WTC11 (cell line): ENCODE results near the gene CLEC7A. TPM values are rescaled to one million over a fixed set of nuclear protein-coding genes. Genes with fewer than 3 reads are reported as not detected.

Experiments used
- ATAC-seq: fragments of 200-7000 bp; cut with Tn5 transposase; 2 replicates; pipeline ENCODE4 v1.10.0; 2021; ENCODE audit warnings: mild to moderate bottlenecking, moderate library complexity
- CTCF ChIA-PET: fragments of 300-600 bp; sonication (Branson Sonifier 250); formaldehyde crosslinking; loops from one replicate; lab custom pipeline; 2021; ENCODE audit warnings: antibody characterized with exemption; lab: Charles Lee
- POLR2A ChIA-PET: fragments of 350-600 bp; sonication (Branson Sonifier 250); formaldehyde crosslinking; loops from one replicate; lab custom pipeline; 2021; ENCODE audit warnings: antibody characterized with exemption; lab: Charles Lee
- DNase-seq: peaks from one replicate; pipeline ENCODE4 v3.0.0; 2021; ENCODE audit warnings: low spot score
- H3K27ac Mint-ChIP-seq: 2 replicates; pipeline ENCODE4 v1.8.0; 2021; ENCODE audit warnings: mixed read lengths
- H3K27me3 Mint-ChIP-seq: 2 replicates; pipeline ENCODE4 v1.8.0; 2021; ENCODE audit warnings: low read depth, mild to moderate bottlenecking, moderate library complexity, mixed read lengths
- H3K36me3 Mint-ChIP-seq: 2 replicates; pipeline ENCODE4 v1.8.0; 2021; ENCODE audit warnings: mixed read lengths
- H3K4me1 Mint-ChIP-seq: 2 replicates; pipeline ENCODE4 v1.8.0; 2022; ENCODE audit warnings: mixed read lengths
- H3K4me3 Mint-ChIP-seq: 2 replicates; pipeline ENCODE4 v1.8.0; 2021; ENCODE audit warnings: mild to moderate bottlenecking, moderate library complexity, mixed read lengths
- H3K9me3 Mint-ChIP-seq: 2 replicates; pipeline ENCODE4 v1.8.0; 2021; ENCODE audit warnings: mixed read lengths
- ATF1 ChIP-seq: sonication (generic); formaldehyde crosslinking; IDR thresholded peaks from 2 replicates; pipeline ENCODE4 v1.8.1; 2023; ENCODE audit warnings: mild to moderate bottlenecking, moderate library complexity, missing genetic modification reagents
- CBFB ChIP-seq: sonication (generic); formaldehyde crosslinking; IDR thresholded peaks from 2 replicates; pipeline ENCODE4 v1.8.1; 2022; ENCODE audit warnings: mild to moderate bottlenecking, low read depth, missing genetic modification reagents
- EMX1 ChIP-seq: fragments of 250-450 bp; sonication (Bioruptor Pico); IDR thresholded peaks from 2 replicates; pipeline ENCODE4 v1.8.0; 2021; ENCODE audit warnings: mild to moderate bottlenecking
- FOXK1 ChIP-seq: sonication (generic); formaldehyde crosslinking; IDR thresholded peaks from 2 replicates; pipeline ENCODE4 v1.8.0; 2022; ENCODE audit warnings: mild to moderate bottlenecking, moderate library complexity, missing genetic modification reagents
- GABPB1 ChIP-seq: sonication (generic); formaldehyde crosslinking; IDR thresholded peaks from 2 replicates; pipeline ENCODE4 v1.8.1; 2023; ENCODE audit warnings: mild to moderate bottlenecking, missing genetic modification reagents
- NFYB ChIP-seq: sonication (generic); formaldehyde crosslinking; conservative IDR thresholded peaks from 2 replicates; pipeline ENCODE4 v1.8.0; 2022; ENCODE audit warnings: low read depth, missing genetic modification reagents
- NR2C2 ChIP-seq: sonication (generic); formaldehyde crosslinking; IDR thresholded peaks from 2 replicates; pipeline ENCODE4 v1.8.0; 2022; ENCODE audit warnings: mild to moderate bottlenecking, missing genetic modification reagents
- PRRX2 ChIP-seq: fragments of 250-450 bp; sonication (Bioruptor Pico); IDR thresholded peaks from 2 replicates; pipeline ENCODE4 v1.8.0; 2021; ENCODE audit warnings: mild to moderate bottlenecking
- SP1 ChIP-seq: sonication (generic); formaldehyde crosslinking; conservative IDR thresholded peaks from 2 replicates; pipeline ENCODE4 v1.8.1; 2022; ENCODE audit warnings: missing genetic modification reagents
- TEAD4 ChIP-seq: sonication (generic); formaldehyde crosslinking; IDR thresholded peaks from 2 replicates; pipeline ENCODE4 v1.8.0; 2022; ENCODE audit warnings: mild to moderate bottlenecking, missing genetic modification reagents
- TP53 ChIP-seq: sonication (generic); formaldehyde crosslinking; IDR thresholded peaks from 2 replicates; pipeline ENCODE4 v1.8.1; 2023; ENCODE audit warnings: mild to moderate bottlenecking, missing genetic modification reagents
- ZNF219 ChIP-seq: sonication (generic); formaldehyde crosslinking; IDR thresholded peaks from 2 replicates; pipeline ENCODE4 v1.8.0; 2023; ENCODE audit warnings: missing genetic modification reagents, mild to moderate bottlenecking, borderline replicate concordance
- ZNF263 ChIP-seq: sonication (generic); formaldehyde crosslinking; IDR thresholded peaks from 2 replicates; pipeline ENCODE4 v1.8.1; 2022; ENCODE audit warnings: low read depth, mild to moderate bottlenecking, moderate library complexity, missing genetic modification reagents
- ZNF317 ChIP-seq: sonication (generic); formaldehyde crosslinking; IDR thresholded peaks from 2 replicates; pipeline ENCODE4 v1.8.1; 2023; ENCODE audit warnings: low read depth, mild to moderate bottlenecking, moderate library complexity, missing genetic modification reagents, borderline replicate concordance
- ZNF423 ChIP-seq: fragments of 250-450 bp; sonication (Bioruptor Pico); IDR thresholded peaks from 2 replicates; pipeline ENCODE4 v2.1.2; 2022; ENCODE audit warnings: mild to moderate bottlenecking, moderate library complexity
- total RNA-seq: library from RNA; stranded (reverse); gene quantifications from 3 replicates; pipeline ENCODE4 v1.2.3, GENCODE V29; 2021
- TF ChIP-seq, protein P1 (sequence below): sonication (generic); formaldehyde crosslinking; IDR thresholded peaks from 2 replicates; pipeline ENCODE4 v1.8.0; 2022; ENCODE audit warnings: mild to moderate bottlenecking, missing genetic modification reagents
- TF ChIP-seq, protein P2 (sequence below): sonication (generic); formaldehyde crosslinking; IDR thresholded peaks from 2 replicates; pipeline ENCODE4 v1.8.0; 2023; ENCODE audit warnings: mild to moderate bottlenecking, missing genetic modification reagents
- TF ChIP-seq, protein P3 (sequence below): fragments of 250-450 bp; sonication (Bioruptor Pico); IDR thresholded peaks from 2 replicates; pipeline ENCODE4 v1.9.0; 2021; ENCODE audit warnings: mild to moderate bottlenecking, borderline replicate concordance
- TF ChIP-seq, protein P4 (sequence below): sonication (generic); formaldehyde crosslinking; IDR thresholded peaks from 2 replicates; pipeline ENCODE4 v1.8.1; 2023; ENCODE audit warnings: mild to moderate bottlenecking, missing genetic modification reagents, moderate library complexity
- TF ChIP-seq, protein P5 (sequence below): fragments of 250-450 bp; sonication (Bioruptor Pico); IDR thresholded peaks from 2 replicates; pipeline ENCODE4 v1.9.0; 2021; ENCODE audit warnings: mild to moderate bottlenecking

The CLEC7A gene
- total RNA-seq, 1 experiment from 2014 or later: 0.48 TPM

DNA sequence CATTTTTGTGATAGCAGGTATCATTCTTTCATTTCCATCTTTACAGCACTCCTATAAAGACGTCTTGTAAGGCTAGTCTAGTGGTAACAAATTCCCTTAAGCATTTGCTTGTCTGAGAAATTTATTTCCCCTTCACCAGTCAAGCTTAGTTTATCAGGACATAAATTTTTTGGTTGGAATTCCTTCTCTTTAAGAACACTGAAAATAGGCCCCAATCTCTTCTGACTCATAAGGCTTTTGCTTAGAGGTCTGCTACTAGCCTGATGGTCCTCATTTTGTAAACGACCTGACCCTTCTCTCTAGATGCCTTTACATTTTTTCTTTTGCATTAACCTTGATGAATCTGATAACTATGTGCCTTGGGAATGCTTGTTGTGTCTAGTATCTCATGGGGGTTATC lies 21.6 kb upstream of the CLEC7A start (continued):
- no peak for TF ChIP-seq EMX1 (CRISPR knock-in tag)
- no peak for TF ChIP-seq GABPB1 (CRISPR knock-in tag)
- no peak for TF ChIP-seq CBFB (CRISPR knock-in tag)

DNA sequence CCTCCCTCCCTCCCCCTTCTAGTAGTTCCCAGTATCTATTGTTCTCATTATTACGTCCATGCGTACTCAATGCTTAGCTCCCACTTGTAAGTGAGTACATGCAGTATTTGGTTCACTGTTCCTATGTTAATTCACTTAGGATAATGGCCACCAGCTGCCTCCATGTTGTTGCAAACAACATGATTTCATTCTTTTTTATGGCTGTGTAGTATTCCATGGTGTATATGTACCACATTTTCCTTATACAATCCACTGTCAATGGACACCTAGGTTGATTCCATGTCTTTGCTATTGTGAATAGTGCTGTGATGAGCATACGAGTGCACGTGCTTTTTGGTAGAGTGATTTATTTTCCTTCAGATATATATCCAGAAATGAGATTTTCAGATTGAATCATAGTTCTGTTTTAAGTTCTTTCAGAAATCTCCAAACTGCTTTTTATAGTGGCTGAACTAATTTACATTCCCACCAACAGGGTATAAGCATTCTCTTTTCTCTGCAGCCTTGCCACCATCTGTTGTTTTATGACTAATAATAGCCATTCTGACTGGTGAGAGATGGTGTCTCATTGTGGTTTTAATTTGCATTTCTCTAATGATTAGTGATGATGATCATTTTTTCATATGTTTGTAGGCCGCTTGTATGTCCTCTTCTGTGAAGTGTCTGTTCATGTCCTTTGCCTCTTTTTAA lies 17.9 kb upstream of the CLEC7A start:
- CTCF ChIA-PET: no interaction called here
- Mint-ChIP-seq H3K36me3 (no peaks in the 10 kb centered on the region), H3K27me3 (no peaks in the 10 kb centered on the region), H3K4me3 (no peak overlapping the region), H3K9me3 (peaks cover 10% of the 10 kb centered on the region), H3K27ac (no peak overlapping the region), H3K4me1 (no peaks in the 10 kb centered on the region; the same call in 1 of the 2 replicates)
- POLR2A ChIA-PET: no interaction called here
- TF ChIP-seq SP1 (CRISPR knock-in tag) (no peak), ZNF423 (no peak), TEAD4 (CRISPR knock-in tag) (no peak), FOXK1 (CRISPR knock-in tag) (no peak), NR2C2 (no peak), ZNF317 (no peak), PRRX2 (CRISPR knock-in tag) (no peak), EMX1 (CRISPR knock-in tag) (no peak), ZNF263 (CRISPR knock-in tag) (no peak)
- TF ChIP-seq, protein P1, sequence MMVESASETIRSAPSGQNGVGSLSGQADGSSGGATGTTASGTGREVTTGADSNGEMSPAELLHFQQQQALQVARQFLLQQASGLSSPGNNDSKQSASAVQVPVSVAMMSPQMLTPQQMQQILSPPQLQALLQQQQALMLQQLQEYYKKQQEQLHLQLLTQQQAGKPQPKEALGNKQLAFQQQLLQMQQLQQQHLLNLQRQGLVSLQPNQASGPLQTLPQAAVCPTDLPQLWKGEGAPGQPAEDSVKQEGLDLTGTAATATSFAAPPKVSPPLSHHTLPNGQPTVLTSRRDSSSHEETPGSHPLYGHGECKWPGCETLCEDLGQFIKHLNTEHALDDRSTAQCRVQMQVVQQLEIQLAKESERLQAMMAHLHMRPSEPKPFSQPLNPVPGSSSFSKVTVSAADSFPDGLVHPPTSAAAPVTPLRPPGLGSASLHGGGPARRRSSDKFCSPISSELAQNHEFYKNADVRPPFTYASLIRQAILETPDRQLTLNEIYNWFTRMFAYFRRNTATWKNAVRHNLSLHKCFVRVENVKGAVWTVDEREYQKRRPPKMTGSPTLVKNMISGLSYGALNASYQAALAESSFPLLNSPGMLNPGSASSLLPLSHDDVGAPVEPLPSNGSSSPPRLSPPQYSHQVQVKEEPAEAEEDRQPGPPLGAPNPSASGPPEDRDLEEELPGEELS (CRISPR knock-in tag): no peak
- TF ChIP-seq, protein P2, sequence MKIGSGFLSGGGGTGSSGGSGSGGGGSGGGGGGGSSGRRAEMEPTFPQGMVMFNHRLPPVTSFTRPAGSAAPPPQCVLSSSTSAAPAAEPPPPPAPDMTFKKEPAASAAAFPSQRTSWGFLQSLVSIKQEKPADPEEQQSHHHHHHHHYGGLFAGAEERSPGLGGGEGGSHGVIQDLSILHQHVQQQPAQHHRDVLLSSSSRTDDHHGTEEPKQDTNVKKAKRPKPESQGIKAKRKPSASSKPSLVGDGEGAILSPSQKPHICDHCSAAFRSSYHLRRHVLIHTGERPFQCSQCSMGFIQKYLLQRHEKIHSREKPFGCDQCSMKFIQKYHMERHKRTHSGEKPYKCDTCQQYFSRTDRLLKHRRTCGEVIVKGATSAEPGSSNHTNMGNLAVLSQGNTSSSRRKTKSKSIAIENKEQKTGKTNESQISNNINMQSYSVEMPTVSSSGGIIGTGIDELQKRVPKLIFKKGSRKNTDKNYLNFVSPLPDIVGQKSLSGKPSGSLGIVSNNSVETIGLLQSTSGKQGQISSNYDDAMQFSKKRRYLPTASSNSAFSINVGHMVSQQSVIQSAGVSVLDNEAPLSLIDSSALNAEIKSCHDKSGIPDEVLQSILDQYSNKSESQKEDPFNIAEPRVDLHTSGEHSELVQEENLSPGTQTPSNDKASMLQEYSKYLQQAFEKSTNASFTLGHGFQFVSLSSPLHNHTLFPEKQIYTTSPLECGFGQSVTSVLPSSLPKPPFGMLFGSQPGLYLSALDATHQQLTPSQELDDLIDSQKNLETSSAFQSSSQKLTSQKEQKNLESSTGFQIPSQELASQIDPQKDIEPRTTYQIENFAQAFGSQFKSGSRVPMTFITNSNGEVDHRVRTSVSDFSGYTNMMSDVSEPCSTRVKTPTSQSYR (CRISPR knock-in tag): no peak
- TF ChIP-seq, protein P3, sequence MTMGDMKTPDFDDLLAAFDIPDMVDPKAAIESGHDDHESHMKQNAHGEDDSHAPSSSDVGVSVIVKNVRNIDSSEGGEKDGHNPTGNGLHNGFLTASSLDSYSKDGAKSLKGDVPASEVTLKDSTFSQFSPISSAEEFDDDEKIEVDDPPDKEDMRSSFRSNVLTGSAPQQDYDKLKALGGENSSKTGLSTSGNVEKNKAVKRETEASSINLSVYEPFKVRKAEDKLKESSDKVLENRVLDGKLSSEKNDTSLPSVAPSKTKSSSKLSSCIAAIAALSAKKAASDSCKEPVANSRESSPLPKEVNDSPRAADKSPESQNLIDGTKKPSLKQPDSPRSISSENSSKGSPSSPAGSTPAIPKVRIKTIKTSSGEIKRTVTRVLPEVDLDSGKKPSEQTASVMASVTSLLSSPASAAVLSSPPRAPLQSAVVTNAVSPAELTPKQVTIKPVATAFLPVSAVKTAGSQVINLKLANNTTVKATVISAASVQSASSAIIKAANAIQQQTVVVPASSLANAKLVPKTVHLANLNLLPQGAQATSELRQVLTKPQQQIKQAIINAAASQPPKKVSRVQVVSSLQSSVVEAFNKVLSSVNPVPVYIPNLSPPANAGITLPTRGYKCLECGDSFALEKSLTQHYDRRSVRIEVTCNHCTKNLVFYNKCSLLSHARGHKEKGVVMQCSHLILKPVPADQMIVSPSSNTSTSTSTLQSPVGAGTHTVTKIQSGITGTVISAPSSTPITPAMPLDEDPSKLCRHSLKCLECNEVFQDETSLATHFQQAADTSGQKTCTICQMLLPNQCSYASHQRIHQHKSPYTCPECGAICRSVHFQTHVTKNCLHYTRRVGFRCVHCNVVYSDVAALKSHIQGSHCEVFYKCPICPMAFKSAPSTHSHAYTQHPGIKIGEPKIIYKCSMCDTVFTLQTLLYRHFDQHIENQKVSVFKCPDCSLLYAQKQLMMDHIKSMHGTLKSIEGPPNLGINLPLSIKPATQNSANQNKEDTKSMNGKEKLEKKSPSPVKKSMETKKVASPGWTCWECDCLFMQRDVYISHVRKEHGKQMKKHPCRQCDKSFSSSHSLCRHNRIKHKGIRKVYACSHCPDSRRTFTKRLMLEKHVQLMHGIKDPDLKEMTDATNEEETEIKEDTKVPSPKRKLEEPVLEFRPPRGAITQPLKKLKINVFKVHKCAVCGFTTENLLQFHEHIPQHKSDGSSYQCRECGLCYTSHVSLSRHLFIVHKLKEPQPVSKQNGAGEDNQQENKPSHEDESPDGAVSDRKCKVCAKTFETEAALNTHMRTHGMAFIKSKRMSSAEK (CRISPR knock-in tag): no peak
- DNase-seq (no peak), ATAC-seq (no peak)

DNA sequence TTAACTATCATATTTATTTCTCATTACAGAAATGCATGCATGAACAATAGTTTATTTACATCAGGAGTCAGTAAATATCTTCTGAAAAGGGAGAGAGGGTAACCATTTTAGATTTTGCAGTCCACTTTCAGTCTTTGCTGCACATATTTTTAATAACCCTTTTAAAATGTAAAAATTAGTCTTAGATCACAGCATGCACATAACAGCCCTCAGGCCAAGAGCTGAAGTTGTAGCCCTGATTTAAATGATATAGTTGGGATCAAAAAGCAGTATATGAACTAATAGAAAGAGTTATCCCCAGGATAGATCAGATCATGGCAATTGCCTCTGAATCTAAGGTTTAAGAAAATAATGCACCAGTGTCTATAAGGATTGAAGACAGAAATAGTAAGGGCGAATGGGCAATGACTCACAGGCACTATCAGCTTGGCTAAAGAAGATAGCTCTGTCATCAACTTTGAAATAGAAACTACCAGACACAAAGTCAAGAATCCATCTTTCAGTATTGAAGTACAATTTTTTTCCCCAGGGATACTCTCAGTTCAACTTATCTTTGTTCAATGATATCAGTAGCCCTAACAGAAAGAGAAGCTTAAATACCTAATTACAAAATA lies 13.1 kb upstream of the CLEC7A start:
- POLR2A ChIA-PET: no interaction called here
- no peak for ATAC-seq
- TF ChIP-seq, protein P4, sequence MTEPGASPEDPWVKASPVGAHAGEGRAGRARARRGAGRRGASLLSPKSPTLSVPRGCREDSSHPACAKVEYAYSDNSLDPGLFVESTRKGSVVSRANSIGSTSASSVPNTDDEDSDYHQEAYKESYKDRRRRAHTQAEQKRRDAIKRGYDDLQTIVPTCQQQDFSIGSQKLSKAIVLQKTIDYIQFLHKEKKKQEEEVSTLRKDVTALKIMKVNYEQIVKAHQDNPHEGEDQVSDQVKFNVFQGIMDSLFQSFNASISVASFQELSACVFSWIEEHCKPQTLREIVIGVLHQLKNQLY (CRISPR knock-in tag): no peak
- TF ChIP-seq, protein P5, sequence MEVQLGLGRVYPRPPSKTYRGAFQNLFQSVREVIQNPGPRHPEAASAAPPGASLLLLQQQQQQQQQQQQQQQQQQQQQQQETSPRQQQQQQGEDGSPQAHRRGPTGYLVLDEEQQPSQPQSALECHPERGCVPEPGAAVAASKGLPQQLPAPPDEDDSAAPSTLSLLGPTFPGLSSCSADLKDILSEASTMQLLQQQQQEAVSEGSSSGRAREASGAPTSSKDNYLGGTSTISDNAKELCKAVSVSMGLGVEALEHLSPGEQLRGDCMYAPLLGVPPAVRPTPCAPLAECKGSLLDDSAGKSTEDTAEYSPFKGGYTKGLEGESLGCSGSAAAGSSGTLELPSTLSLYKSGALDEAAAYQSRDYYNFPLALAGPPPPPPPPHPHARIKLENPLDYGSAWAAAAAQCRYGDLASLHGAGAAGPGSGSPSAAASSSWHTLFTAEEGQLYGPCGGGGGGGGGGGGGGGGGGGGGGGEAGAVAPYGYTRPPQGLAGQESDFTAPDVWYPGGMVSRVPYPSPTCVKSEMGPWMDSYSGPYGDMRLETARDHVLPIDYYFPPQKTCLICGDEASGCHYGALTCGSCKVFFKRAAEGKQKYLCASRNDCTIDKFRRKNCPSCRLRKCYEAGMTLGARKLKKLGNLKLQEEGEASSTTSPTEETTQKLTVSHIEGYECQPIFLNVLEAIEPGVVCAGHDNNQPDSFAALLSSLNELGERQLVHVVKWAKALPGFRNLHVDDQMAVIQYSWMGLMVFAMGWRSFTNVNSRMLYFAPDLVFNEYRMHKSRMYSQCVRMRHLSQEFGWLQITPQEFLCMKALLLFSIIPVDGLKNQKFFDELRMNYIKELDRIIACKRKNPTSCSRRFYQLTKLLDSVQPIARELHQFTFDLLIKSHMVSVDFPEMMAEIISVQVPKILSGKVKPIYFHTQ (CRISPR knock-in tag): no peak
- TF ChIP-seq NFYB (CRISPR knock-in tag): no peak
- TF ChIP-seq ATF1 (CRISPR knock-in tag): no peak
- no peak for TF ChIP-seq TP53 (CRISPR knock-in tag)
- no peak for TF ChIP-seq ZNF219 (CRISPR knock-in tag)

More for the DNA sequence above, 13.1 kb upstream of the CLEC7A start:
- no peak overlapping the region for H3K27ac Mint-ChIP-seq
- CTCF ChIA-PET: interaction anchor here (1.2 to 2.5 kb wide), 3 partner anchors 10 to 393 kb away, joined by 3 to 18 read pairs (median 5); no protein-coding TSS in a partner anchor
- DNase-seq: no peak
- no peaks in the 10 kb centered on the region for H3K4me1 Mint-ChIP-seq
- H3K4me3 Mint-ChIP-seq: no peak overlapping the region
- no peaks in the 10 kb centered on the region for H3K27me3 Mint-ChIP-seq
- H3K36me3 Mint-ChIP-seq: no peaks in the 10 kb centered on the region
- H3K9me3 Mint-ChIP-seq: peaks cover 10% of the 10 kb centered on the region
